Mesenchymal stem cell (in vitro differentiated cells and primary cell): ENCODE measurements around the gene GCNT2.

Source experiments
- DNase-seq: peaks from one replicate; pipeline ENCODE4 v3.0.0-alpha.2; 2013
- H2AFZ ChIP-seq: one replicate; pipeline ENCODE4 v1.6.1; 2013; ENCODE audit warnings: low read depth, mild to moderate bottlenecking, control low read depth, inconsistent platforms, low read length, moderate library complexity
- H2AK5ac ChIP-seq: 2 replicates; pipeline ENCODE4 v1.6.1; 2013; ENCODE audit warnings: low read length, moderate library complexity, mild to moderate bottlenecking, inconsistent platforms; ENCODE audit not compliant: severe bottlenecking
- H2BK120ac ChIP-seq: one replicate; pipeline ENCODE4 v1.6.1; 2013; ENCODE audit warnings: low read depth, mild to moderate bottlenecking, inconsistent platforms, low read length, moderate library complexity
- H2BK12ac ChIP-seq, 2 experiments: one replicate each; pipeline ENCODE4 v1.6.1; 2013; ENCODE audit warnings: inconsistent platforms in 2 of 2, low read length in 2 of 2, mild to moderate bottlenecking in 2 of 2, moderate library complexity in 2 of 2, control low read depth in 1 of 2
- H2BK15ac ChIP-seq: one replicate; pipeline ENCODE4 v1.6.1; 2013; ENCODE audit warnings: mild to moderate bottlenecking, low read depth, inconsistent platforms; ENCODE audit not compliant: poor library complexity, severe bottlenecking
- H2BK5ac ChIP-seq: 2 replicates; pipeline ENCODE4 v1.6.1; 2013; ENCODE audit warnings: low read depth, mild to moderate bottlenecking, low read length, control low read depth, inconsistent platforms; ENCODE audit not compliant: poor library complexity, severe bottlenecking
- H3K14ac ChIP-seq, 2 experiments: one replicate each; pipeline ENCODE4 v1.6.1; 2013; ENCODE audit warnings: inconsistent platforms in 2 of 2, low read length in 2 of 2, control low read depth in 1 of 2, mild to moderate bottlenecking in 1 of 2, moderate library complexity in 1 of 2
- H3K18ac ChIP-seq, 2 experiments: one replicate each; pipeline ENCODE4 v1.6.1; 2013; ENCODE audit warnings: inconsistent platforms in 2 of 2, low read length in 2 of 2, control low read depth in 1 of 2, low read depth in 1 of 2, mild to moderate bottlenecking in 1 of 2
- H3K23ac ChIP-seq, 2 experiments: one replicate each; pipeline ENCODE4 v1.6.1; 2013; ENCODE audit warnings: inconsistent platforms in 2 of 2, low read length in 2 of 2, mild to moderate bottlenecking in 2 of 2, moderate library complexity in 2 of 2, control low read depth in 1 of 2
- H3K27ac ChIP-seq: 2 replicates; pipeline ENCODE4 v1.5.1; 2013; ENCODE audit warnings: mild to moderate bottlenecking, moderate library complexity, low read length, control low read depth, inconsistent platforms; ENCODE audit not compliant: poor library complexity, severe bottlenecking
- H3K27me3 ChIP-seq, 2 experiments: 2 replicates each; pipeline versions ENCODE4 v1.6.1 to v1.7.0; 2013; ENCODE audit warnings: low read length in 2 of 2, mild to moderate bottlenecking in 2 of 2, moderate library complexity in 2 of 2, control low read depth in 1 of 2, inconsistent platforms in 1 of 2; ENCODE audit not compliant: control insufficient read depth in 1 of 2, insufficient read depth in 1 of 2
- H3K36me3 ChIP-seq, 2 experiments: 2 replicates each; pipeline versions ENCODE4 v1.6.1 to v1.7.0; 2013; ENCODE audit warnings: low read length in 2 of 2, control low read depth in 1 of 2, inconsistent platforms in 1 of 2, low read depth in 1 of 2, mild to moderate bottlenecking in 1 of 2; ENCODE audit not compliant: insufficient read depth in 2 of 2, control insufficient read depth in 1 of 2
- H3K4ac ChIP-seq, 2 experiments: one replicate each; pipeline ENCODE4 v1.6.1; 2013; ENCODE audit warnings: inconsistent platforms in 2 of 2, low read length in 2 of 2, mild to moderate bottlenecking in 2 of 2, moderate library complexity in 2 of 2, control low read depth in 1 of 2, low read depth in 1 of 2
- H3K4me1 ChIP-seq: 2 replicates; pipeline ENCODE4 v1.6.1; 2013; ENCODE audit warnings: low read depth, low read length, control low read depth; ENCODE audit not compliant: control insufficient read depth, insufficient read depth
- H3K4me2 ChIP-seq: 2 replicates; pipeline ENCODE4 v1.6.1; 2013; ENCODE audit warnings: low read length, mild to moderate bottlenecking, inconsistent platforms; ENCODE audit not compliant: poor library complexity, severe bottlenecking
- H3K4me3 ChIP-seq, 2 experiments: 2 replicates each; pipeline versions ENCODE4 v1.5.1 to v1.7.0; 2013; ENCODE audit warnings: low read length in 2 of 2, mild to moderate bottlenecking in 2 of 2, control low read depth in 1 of 2, low read depth in 1 of 2; ENCODE audit not compliant: insufficient read depth in 1 of 2
- H3K79me1 ChIP-seq: replicated peaks from 2 replicates; pipeline ENCODE4 v1.6.1; 2013; ENCODE audit warnings: mild to moderate bottlenecking, control low read depth, low read length, inconsistent platforms; ENCODE audit not compliant: poor library complexity, severe bottlenecking
- H3K9ac ChIP-seq: 2 replicates; pipeline ENCODE4 v1.7.0; 2013; ENCODE audit warnings: mild to moderate bottlenecking, low read length, moderate library complexity
- H3K9me3 ChIP-seq: 2 replicates; pipeline ENCODE4 v1.7.0; 2013; ENCODE audit warnings: mild to moderate bottlenecking, low read length; ENCODE audit not compliant: control insufficient read depth
- H4K8ac ChIP-seq: one replicate; pipeline ENCODE4 v1.6.1; 2013; ENCODE audit warnings: inconsistent platforms, mild to moderate bottlenecking, low read length, moderate library complexity
- H4K91ac ChIP-seq: one replicate; pipeline ENCODE4 v1.6.1; 2013; ENCODE audit warnings: mild to moderate bottlenecking, low read length, inconsistent platforms
- WGBS: methylation state at CpG from one replicate; pipeline ENCODE4 v1.1.7; 2013; ENCODE audit warnings: mixed read lengths; 5-methylcytosine and 5-hydroxymethylcytosine counted together

The GCNT2 gene

GRCh38 chr6:10577112-10577511, 56.0 kb downstream of the GCNT2 start:
- Histone ChIP-seq H3K4me1 (no peaks in the 10 kb centered on the region), H4K91ac (no peak overlapping the region), H3K36me3 (peaks cover 0 to 2% of the 10 kb centered on the region in 2 experiments), H3K9me3 (no peaks in the 10 kb centered on the region), H2BK15ac (no peak overlapping the region), H2BK5ac (no peak overlapping the region), H3K23ac (no peak overlapping the region), H2AK5ac (no peak overlapping the region), H3K27me3 (no peaks in the 10 kb centered on the region), H3K4me2 (no peak overlapping the region), H3K4ac (no peak overlapping the region), H2AFZ (no peak overlapping the region), H3K27ac (no peak overlapping the region), H3K79me1 (peaks cover 2% of the 10 kb centered on the region), H3K14ac (no peak overlapping the region), H4K8ac (no peak overlapping the region), H3K18ac (no peak overlapping the region), H2BK12ac (no peak overlapping the region), H2BK120ac (no peak overlapping the region), H3K4me3 (no peak overlapping the region), H3K9ac (no peak overlapping the region)
- WGBS = 57% methylated on average over 6 of the region's 8 CpGs
- DNase-seq = no peak

- Histone ChIP-seq H2AFZ (no peak overlapping the region), H2BK5ac (no peak overlapping the region), H3K23ac (no peak overlapping the region), H3K4me1 (peaks cover 3% of the 10 kb centered on the region), H2AK5ac (no peak overlapping the region), H3K27ac (no peak overlapping the region), H4K8ac (no peak overlapping the region), H2BK12ac (no peak overlapping the region), H2BK15ac (no peak overlapping the region), H3K9me3 (no peaks in the 10 kb centered on the region), H2BK120ac (no peak overlapping the region), H3K36me3 (peaks cover 0 to under 1% of the 10 kb centered on the region in 2 experiments), H3K18ac (no peak overlapping the region), H3K9ac (no peak overlapping the region), H3K79me1 (peaks cover 2% of the 10 kb centered on the region), H3K4me3 (no peak overlapping the region), H3K4me2 (no peak overlapping the region), H3K4ac (no peak overlapping the region), H3K14ac (no peak overlapping the region), H3K27me3 (no peaks in the 10 kb centered on the region), H4K91ac (no peak overlapping the region)
- DNase-seq = no peak
- WGBS = 96% methylated on average over 4 of the region's 5 CpGs
Observed at GRCh38 chr6:10578723-10579122, 57.6 kb downstream of the GCNT2 start.

GRCh38 chr6:10579803-10580202, 58.7 kb downstream of the GCNT2 start:
- Histone ChIP-seq H3K4me1 (peaks cover 4% of the 10 kb centered on the region), H3K4ac (no peak overlapping the region), H3K18ac (no peak overlapping the region), H3K23ac (no peak overlapping the region), H2BK5ac (no peak overlapping the region), H3K14ac (no peak overlapping the region), H3K79me1 (no peaks in the 10 kb centered on the region), H4K8ac (no peak overlapping the region), H3K27me3 (peaks cover 0 to 3% of the 10 kb centered on the region in 2 experiments), H3K36me3 (no peaks in the 10 kb centered on the region), H2BK120ac (no peak overlapping the region), H2BK12ac (no peak overlapping the region), H2AK5ac (no peak overlapping the region), H3K9ac (no peak overlapping the region), H2BK15ac (no peak overlapping the region), H3K27ac (no peak overlapping the region), H3K4me3 (no peak overlapping the region), H3K9me3 (no peaks in the 10 kb centered on the region), H4K91ac (no peak overlapping the region), H2AFZ (no peak overlapping the region), H3K4me2 (no peak overlapping the region)
- no peak for DNase-seq
- 88% methylated on average over 4 of the region's 4 CpGs for WGBS

GRCh38 chr6:10580570-10580969, 59.4 kb downstream of the GCNT2 start:
- H3K9ac ChIP-seq = no peak overlapping the region
- no peak for DNase-seq
- WGBS = 71% methylated on average over 7 of the region's 7 CpGs

More at GRCh38 chr6:10580570-10580969, 59.4 kb downstream of the GCNT2 start:
- Histone ChIP-seq H3K14ac (no peak overlapping the region), H3K4me1 (peaks cover 6% of the 10 kb centered on the region), H2BK5ac (no peak overlapping the region), H3K9me3 (no peaks in the 10 kb centered on the region), H2AFZ (no peak overlapping the region), H3K36me3 (no peaks in the 10 kb centered on the region), H2AK5ac (no peak overlapping the region), H2BK12ac (no peak overlapping the region), H4K91ac (no peak overlapping the region), H3K4me3 (no peak overlapping the region), H2BK15ac (no peak overlapping the region), H3K79me1 (no peaks in the 10 kb centered on the region), H3K18ac (no peak overlapping the region), H3K4ac (no peak overlapping the region), H3K27me3 (peaks cover 0 to 11% of the 10 kb centered on the region in 2 experiments), H3K23ac (no peak overlapping the region), H2BK120ac (no peak overlapping the region), H3K4me2 (no peak overlapping the region), H3K27ac (no peak overlapping the region), H4K8ac (no peak overlapping the region)
